Measurements from ENCODE around the gene TFPT.

TFPT gene

DNA sequence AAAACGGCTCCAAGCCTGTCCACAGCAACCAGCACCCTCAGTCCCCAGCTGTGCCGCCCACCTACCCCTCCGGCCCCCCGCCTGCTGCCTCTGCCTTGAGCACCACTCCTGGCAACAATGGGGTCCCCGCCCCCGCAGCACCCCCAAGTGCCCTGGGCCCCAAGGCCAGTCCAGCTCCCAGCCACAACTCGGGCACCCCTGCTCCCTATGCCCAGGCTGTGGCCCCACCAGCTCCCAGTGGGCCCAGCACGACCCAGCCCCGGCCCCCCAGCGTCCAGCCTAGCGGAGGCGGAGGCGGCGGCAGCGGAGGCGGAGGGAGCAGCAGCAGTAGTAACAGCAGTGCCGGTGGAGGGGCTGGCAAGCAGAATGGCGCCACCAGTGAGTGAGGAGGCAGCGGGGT lies 32.7 kb upstream of the TFPT start:
- no peak for DNase-seq (ENCODE audit: low read depth)

DNA sequence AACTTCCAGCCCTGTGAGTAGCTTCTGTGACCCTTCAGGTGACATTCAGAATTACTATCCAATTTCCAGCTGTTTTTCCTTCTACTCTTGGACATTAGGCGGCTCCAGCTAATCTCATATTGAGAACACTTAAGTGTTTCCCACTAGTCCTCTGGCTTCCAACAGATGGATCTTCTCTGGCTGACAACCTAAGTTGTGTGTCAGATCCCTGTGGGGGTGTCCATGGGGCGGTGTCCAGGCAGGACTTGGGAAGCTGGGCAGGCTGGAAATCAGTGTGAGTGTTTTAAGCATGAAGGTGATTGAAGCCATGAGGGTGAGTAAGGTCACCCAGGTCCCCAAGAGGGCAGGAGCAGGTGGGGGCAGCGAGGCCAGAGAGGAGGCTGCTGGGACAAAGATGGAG lies 32.2 kb upstream of the TFPT start:
- no peak for DNase-seq (ENCODE audit: low read depth)

DNA sequence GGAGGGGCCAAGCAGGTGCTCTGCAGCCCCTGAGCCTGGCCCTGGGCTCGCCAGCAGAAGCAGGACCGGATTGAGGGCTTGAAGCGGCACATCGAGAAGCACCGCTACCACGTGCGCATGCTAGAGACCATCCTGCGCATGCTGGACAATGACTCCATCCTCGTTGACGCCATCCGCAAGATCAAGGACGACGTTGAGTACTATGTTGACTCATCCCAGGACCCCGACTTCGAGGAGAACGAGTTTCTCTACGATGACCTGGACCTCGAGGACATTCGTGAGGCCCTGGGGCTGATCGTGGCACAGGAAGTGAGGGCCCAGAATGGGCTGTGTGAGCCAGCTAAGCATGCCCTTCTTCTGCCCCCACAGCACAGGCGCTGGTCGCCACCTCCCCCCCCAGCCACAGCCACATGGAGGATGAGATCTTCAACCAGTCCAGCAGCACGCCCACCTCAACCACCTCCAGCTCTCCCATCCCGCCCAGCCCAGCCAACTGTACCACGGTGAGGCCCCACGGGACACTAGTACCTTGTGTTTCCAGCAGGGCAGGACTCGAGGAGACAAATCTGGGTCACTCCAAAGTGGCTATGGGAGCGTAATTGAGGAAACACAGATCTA lies 30.2 kb upstream of the TFPT start:
- DNase-seq (ENCODE audit: low read depth), result no peak

DNA sequence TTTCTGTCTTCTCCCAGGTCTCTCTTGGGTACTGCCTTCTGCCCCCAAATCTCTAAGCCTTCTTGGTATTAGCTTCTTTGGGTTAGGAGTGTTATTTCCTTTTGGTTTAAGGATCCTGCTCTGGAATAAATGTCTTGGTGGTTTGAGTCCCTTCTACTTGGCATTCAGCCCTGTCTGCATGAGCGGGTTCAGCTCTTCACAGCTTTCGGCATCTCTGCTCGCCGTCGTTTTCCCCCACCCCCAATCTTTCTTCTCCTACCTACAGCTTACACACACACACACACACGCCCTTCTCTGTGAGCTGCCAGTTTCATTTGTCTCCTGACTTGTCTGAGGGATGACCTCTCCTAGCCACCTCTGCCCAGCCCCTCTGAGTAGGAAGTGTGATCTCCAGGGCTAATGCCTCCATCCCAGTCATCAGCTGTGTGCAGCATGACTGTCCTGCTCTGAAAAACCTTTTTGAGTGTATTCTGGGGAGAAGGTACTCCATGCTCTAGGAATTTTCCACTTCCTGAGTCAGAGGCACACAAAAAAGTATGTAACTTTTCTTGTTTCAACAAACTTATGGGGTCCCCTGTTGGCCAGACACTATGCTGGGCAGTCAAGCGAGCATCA lies 26.8 kb upstream of the TFPT start:
- no peak for DNase-seq (ENCODE audit: low read depth)

DNA sequence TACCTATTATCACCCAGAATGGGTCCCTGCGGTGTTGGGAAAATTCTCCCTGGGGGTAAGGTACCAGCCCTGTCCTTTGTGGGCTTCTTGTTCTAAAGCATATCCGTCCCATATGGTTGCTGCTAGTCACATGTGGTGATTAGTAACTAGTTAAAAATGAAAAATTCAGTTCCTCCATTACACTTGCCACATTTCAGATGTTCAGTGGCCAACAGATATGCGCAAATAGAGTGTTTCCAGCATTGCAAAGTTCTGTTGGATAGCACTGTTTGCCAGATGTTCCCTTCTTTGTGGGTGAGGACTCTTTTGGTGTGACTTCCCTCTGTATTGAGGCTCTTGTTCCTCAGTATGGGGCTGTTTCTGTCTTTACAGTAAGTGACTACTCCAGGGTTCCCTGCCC lies 25.9 kb upstream of the TFPT start:
- DNase-seq (ENCODE audit: low read depth), result no peak

DNA sequence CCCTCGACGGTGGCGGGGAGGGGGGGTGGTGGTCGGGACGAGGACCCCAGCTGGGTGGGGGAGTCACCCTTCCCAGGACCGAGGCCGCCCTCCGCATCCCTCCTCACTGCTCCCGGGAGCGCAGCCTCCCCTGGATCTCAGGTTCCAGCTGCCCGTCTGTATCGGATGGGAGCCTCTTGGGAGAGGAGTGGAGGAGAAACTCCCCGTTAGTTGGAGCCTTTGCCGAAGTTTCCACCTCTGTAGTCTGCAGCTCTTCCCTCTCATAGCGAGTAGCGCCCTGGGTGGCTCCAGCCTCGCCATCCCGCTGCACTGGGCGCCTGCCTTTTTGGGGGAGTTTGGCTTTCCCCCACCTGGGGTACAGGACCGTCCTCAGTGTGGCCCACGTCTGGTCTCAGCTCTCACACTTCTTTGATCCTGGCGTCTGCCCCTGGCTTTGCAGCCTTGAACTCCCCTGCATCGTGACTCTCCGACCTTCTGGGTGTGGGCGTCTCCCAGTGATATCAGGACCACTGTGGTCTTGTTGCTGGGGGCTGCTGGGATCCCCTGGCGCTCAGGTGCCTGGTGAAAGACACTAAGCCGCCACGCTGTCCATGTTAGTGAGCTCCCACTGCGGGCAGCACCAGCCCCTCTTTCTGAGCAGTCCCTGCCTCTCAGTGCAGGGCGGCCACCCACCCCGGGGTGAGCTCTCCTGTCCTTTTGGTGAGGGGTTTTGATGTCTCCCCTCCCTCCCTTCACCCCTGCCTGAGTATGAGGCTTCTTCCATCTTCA lies 23.2 kb upstream of the TFPT start:
- DNase-seq (ENCODE audit: low read depth), result no peak

DNA sequence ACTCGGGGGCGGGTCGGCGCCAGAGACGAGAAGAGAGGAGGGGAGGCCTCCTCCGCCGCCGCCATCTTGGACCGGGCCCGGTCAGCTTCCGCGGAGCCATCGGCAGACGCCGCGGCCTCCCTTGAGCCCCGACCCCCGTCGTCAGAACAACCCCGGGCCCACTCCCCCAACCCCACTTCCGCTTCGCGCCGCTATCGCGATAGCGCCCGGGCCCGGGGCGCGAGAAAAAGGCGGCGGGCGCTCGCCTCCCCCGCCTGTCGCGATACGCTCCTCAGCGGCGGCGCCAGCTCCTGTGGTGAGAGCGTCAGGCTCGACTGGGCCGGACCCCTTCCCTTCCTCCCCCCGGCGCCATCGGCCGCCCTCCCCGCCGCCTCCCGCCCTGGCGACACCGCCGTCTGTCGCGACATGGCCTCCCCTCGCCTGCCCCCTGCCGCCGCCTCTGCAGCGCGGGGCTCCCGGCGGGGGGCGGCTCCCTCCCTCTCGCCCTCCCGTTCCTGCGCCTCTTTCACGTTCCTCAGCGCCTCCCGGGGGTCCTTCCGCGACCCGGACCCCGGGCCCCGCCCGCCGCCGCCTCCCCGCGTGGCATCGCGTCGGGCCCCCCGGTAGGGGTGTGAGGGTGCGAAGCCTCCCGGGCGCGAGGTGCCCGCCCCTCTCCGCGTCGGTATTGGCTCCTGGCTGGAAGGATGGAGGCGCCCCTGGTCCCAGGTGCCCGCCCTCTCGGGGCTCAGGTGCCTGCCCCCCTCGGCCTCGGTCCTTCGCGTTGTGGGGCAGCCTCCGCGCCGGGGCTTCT lies 22.4 kb upstream of the TFPT start, which contains the start of gene CNOT3:
Gene CNOT3 (plus strand): TSS at position 64 of the 790 bp plus-strand sequence. CDS start 5,217 bp downstream, outside the sequence.
- DNase-seq (ENCODE audit: low read depth), result no peak

DNA sequence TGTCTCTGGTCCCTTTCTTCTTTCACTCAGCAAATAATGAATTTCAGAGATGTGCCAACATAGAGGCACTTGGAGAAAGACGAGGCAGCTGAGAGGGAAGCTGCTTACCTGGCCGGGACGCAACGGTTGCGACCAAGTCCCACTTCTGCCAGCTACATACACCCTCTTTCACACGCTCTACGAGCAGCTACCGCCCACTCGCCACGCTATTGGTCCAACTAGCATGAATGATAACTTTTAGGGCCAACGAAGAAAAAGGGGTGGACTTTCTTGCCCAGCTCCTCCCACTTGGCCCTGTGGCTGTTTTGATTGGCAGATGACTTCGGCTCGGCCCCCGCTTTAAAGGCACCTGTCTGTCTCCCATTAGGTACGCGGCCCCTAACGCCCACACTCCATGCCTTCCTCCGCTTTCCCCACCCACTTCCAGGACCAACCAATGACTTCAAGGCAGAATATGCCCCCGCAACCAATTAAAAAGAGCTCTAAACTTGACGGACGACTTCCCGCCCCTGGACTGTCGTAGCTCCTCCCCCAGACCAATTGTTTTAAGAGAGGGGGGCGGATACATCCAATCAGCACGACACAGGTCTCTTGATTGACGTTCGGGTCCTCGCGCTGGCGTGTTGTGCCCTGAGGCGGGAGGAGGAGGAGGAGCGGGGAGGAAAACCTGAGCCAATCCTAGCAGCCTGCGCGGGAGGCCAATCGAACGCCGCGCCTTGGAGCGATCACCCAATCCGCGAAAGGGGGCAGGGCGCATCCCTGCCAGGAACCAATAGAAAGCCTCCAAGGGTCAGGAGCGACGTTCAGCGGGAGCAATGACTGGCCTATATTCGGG lies 21.6 kb upstream of the TFPT start:
- DNase-seq (ENCODE audit: low read depth), result peak; percentile 95

DNA sequence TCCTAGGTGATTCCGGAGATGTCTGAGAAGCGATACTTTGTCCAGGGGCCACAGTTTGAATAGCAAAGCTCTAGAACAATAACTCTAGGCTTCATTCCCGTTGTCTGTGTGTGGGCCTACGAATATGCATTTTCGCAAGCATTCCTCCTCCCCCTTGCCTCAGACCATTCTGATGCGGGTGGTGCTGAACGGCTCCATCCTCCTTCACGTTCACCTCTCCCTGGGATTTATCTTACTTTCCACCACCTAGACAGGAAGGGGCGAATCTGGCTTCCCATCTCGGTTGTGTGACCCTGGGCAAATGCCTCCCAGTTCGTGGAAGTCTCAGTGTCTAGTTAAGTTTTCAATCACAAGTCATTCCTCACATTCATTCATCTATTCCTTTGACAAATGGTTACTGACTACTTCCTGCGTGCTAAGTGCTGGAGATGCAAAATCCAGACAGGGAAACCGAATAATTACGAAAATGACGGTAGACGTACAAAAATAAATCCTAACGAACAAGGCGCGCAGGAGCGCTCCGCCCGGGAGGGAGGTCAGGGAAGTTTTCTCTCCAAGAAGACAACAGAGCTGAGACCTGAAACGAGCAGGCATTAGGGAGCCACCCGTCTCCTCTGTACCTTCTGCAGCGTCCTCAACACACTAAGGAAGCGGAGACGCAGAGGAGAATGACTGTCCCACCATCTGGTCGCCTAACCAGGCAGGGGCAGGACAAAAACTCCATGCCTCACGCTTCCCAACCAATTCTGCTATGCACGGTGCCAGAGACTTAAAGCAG lies 20.8 kb upstream of the TFPT start:
- DNase-seq (ENCODE audit: low read depth), result no peak

DNA sequence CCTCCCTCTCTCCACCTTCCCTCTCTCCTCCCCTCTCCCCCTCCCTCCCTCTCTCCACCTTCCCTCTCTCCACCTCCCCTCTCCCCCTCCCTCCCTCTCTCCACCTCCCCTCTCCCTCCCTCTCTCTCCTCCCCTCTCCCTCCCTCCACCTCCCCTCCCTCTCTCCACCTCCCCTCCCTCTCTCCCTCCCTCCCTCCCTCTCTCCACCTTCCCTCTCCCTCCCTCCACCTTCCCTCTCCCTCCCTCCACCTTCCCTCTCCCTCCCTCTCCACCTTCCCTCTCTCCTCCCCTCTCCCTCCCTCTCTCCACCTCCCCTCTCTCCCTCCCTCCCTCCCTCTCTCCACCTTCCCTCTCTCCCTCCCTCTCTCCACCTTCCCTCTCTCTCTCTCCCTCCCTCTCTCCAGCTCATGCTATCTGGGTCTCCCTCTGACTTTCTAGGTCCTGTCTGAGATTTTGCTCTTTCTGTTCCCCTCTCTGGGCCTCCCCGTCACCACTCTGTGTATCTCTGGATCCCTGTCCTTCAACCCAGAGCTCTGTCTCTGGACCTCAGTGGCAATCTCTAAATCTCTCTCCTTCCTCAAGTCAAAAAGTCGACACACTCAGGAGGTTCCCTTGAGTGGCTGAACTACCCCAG lies 18.6 kb upstream of the TFPT start:
- no peak for DNase-seq (ENCODE audit: low read depth)

DNA sequence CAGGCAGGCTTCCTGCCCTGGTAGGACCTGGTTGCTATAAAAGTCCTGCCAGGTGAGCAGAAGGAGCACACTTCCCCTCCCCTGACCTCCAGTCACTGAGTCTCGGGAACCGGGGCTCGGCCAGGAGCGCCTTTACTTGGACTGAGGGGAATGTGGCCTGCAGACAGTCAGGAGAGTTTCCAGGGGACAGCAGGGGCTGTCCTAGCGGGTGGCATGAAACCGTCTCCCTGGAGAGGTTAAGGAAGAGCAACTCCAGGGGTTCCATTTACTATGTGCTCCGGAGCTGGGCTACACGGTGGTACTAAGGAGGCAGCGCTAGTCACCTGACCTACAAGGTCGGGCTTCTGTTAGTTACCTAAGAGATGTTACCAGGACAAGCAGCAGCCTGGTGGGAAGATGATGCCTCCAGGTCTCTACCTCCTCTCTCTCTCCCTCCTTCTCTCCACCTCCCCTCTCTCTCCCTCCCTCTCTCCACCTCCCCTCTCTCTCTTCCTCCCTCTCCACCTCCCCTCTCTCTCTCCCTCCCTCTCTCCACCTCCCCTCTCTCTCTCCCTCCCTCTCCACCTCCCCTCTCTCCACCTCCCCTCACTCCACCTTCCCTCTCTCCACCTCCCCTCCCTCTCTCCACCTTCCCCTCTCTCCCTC lies 18.0 kb upstream of the TFPT start:
- no peak for DNase-seq (ENCODE audit: low read depth)

DNA sequence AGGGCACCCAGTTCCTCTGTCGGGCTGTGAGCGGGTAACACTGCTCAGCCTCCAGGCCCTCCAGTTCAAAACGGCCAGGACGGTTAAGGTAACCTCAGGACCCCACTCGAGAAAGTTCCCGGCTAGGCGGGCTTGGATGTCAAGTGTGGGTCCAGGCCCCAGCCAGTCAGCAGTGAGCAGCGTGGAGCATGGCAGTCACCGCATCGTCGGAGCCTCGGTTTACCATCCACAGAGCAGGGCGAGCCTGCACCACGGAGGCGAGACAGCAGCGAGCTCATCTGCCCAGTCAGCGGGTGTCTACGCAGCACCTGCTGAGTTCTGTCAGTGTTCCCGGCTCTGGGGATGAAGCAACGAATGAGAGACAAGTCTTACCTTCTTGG lies 14.2 kb upstream of the TFPT start:
- no peak for DNase-seq (ENCODE audit: low read depth)

DNA sequence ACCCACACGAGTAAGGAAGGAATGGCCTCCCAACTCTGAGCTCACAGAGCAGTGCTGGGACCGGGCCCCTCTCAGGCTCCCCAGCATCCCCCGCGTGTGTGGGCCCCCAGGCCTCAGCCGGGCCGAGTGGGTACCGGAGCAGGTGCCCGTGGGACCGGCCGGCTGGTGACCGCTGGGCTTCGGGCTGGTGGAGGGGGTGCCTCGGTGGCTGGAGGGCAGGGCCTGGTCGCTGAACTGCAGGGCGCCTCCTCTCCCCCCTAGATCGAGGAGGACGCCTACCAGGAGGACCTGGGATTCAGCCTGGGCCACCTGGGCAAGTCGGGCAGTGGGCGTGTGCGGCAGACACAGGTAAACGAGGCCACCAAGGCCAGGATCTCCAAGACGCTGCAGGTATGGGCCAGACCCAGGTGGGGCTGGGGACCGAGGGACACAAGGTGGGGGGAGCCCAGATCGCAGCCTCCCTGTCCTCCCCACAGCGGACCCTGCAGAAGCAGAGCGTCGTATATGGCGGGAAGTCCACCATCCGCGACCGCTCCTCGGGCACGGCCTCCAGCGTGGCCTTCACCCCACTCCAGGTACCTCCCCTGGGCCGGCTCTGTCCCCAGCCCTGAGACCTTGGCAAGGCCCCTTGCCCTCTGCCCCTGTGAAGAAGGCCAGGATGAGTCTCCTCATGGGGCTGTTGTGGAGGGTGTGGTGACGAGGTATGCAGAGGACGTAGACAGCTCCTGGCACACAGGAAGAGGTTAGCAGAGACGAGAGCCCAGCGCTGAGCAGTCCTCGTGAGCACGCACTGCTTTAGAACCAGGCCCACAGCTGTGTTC lies 13.5 kb upstream of the TFPT start:
- no peak for DNase-seq (ENCODE audit: low read depth)

DNA sequence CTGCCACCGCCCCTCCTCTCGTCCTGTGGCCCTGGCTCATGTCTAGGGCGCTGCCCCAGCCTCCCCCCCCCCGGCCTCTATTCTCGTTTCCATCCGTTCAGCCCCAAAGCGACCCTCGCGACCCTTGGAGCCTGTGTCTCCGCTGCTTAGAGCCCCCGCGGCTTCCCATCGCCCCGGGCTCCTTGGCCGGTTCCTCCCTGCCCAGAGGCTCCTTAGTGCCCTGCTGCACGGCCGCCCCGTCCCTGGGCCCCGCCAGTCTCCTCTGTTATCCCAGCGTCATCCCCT lies 12.9 kb upstream of the TFPT start:
- DNase-seq (ENCODE audit: low read depth), result no peak

DNA sequence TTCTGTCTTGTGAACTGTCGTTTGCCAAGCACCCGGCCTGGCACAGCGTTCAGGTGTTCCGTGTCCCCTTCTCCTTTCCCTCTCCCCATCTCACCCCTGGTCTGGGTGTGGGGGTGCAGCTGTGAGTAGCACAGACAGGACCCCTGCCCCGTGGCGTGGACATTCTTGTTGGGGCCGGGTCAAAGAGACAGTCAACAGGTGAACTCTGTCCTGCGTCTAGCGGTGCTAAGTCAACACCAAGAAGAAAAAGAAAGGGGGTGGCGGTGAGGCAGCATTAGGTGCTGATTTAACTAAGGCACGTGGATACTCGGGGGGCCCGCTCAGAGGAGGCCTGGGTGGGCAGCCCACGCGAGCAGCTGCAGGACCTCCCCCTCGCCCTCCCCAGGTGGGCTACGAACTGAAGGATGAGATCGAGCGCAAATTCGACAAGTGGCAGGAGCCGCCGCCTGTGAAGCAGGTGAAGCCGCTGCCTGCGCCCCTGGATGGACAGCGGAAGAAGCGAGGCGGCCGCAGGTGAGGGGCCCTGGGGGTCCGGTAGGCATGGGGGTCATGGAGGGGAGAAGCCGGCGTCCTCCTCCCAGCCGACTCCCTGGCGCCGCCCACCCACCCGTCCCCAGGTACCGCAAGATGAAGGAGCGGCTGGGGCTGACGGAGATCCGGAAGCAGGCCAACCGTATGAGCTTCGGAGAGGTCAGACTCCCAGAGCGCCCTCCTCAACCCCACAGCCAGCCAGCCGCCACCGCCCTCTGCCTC lies 12.4 kb upstream of the TFPT start:
- no peak for DNase-seq (ENCODE audit: low read depth)

DNA sequence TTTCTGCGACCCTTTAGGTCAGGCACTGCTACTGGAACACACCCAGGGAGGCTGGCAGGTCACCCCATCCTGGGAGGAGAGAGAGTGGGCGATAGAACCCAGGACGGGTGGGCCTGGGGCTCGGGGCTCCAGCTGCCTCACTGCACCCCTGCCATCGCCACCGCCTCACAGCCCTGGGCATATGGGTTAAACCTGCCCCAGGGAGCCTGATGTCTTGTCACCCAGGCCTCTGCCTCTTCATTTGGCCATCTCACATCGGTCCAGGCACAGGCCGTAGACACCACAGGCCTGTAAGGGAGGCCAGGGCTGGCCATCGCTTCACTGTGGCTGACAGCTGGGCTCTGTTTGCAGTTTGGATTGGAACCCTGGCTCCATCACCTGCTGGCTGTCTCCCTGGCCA lies 10.3 kb upstream of the TFPT start:
- DNase-seq (ENCODE audit: low read depth), result no peak

DNA sequence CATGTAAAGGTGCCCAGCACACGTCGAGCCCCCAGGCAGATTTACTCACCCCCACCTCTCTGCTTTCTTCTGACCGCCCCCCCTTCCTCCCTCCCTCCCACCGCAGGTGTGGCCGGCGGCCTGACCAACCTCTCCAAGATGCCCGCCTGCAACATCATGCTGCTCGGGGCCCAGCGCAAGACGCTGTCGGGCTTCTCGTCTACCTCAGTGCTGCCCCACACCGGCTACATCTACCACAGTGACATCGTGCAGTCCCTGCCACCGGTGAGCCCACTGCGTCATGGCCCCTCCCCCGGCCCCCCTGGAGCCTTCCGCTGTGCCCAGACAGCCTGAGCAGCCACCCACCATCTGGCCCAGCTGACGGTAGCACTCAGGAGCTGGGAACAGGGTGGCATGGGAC lies 8.9 kb upstream of the TFPT start:
- no peak for DNase-seq (ENCODE audit: low read depth)

DNA sequence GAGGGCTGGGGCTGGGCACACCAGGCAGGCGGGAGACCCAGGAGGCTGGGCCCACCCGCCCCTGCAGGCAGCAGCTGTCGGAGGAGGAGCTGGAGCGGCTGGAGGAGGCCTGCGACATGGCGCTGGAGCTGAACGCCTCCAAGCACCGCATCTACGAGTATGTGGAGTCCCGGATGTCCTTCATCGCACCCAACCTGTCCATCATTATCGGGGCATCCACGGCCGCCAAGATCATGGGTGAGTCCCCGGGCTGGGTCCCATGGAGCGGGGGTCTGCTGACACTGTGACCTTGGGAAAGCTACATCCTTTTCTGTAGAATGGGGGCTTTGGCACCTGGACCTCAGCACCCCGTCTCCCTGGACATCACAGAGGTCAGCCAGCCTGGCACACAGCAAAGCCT lies 8.2 kb upstream of the TFPT start:
- DNase-seq (ENCODE audit: low read depth), result no peak

DNA sequence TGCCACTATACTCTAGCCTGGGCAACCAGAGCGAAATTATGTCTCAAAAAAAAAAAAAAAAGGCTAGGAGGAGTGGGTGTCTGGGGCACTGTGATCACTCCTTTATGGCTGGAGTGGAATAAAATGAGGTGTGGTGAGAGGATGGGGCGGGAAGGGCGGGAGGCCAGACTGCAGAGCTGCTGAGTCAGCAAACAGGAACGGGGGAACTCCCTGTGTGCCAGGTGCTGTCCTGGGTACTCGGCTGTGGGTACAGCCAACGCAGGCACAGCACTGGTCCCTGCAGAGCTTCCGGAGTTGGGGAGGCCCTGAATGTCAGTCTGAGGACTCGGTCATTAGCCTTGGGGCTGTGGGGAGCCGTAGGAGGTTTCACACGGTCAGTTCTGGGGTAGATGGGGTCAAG lies 5.8 kb upstream of the TFPT start:
- no peak for DNase-seq (ENCODE audit: low read depth)
